ENCODE measurements around the gene HOXA7.

The HOXA7 gene

GRCh38 chr7:27111751-27112277 lies 44.7 kb downstream of the HOXA7 start:
- peaks cover 24% of the 10 kb centered on the region for H3K4me1 ChIP-seq (ENCODE audit: control insufficient read depth, insufficient read depth, low read length, poor library complexity, severe bottlenecking)
- H3K9me3 ChIP-seq (ENCODE audit: control insufficient read depth, low read length) = no peaks in the 10 kb centered on the region
- peak overlapping the region; percentile 39 for H3K27ac ChIP-seq (ENCODE audit: low read depth, low read length, severe bottlenecking)
- H3K36me3 ChIP-seq (ENCODE audit: control insufficient read depth, insufficient read depth, low read length) = no peaks in the 10 kb centered on the region
- no CpG with 5 or more reads among the region's 4 CpGs for WGBS, 2 experiments (ENCODE audit: insufficient coverage in 2 of 2)
- no peak overlapping the region for H3K4me3 ChIP-seq (ENCODE audit: extremely low read depth, insufficient read depth, low read length, poor library complexity, severe bottlenecking)

- no peaks in the 10 kb centered on the region for H3K9me3 ChIP-seq (ENCODE audit: control insufficient read depth, low read length)
- no peak overlapping the region for H3K4me3 ChIP-seq (ENCODE audit: extremely low read depth, insufficient read depth, low read length, poor library complexity, severe bottlenecking)
- H3K27ac ChIP-seq (ENCODE audit: low read depth, low read length, severe bottlenecking) = peak overlapping the region; percentile 65
- H3K36me3 ChIP-seq (ENCODE audit: control insufficient read depth, insufficient read depth, low read length) = no peaks in the 10 kb centered on the region
- peaks cover 24% of the 10 kb centered on the region for H3K4me1 ChIP-seq (ENCODE audit: control insufficient read depth, insufficient read depth, low read length, poor library complexity, severe bottlenecking)
- 6 to 7% methylated on average over 4 of the region's 6 CpGs for WGBS, 2 experiments (ENCODE audit: insufficient coverage in 2 of 2)
These were observed 45.3 kb downstream of the HOXA7 start for GRCh38 chr7:27111042-27111750.

GRCh38 chr7:27110186-27111031 lies 46.1 kb downstream of the HOXA7 start:
- Histone ChIP-seq H3K27ac (ENCODE audit: low read depth, low read length, severe bottlenecking) (peak overlapping the region; percentile 65), H3K4me1 (ENCODE audit: control insufficient read depth, insufficient read depth, low read length, poor library complexity, severe bottlenecking) (peaks cover 24% of the 10 kb centered on the region), H3K9me3 (ENCODE audit: control insufficient read depth, low read length) (no peaks in the 10 kb centered on the region), H3K4me3 (ENCODE audit: extremely low read depth, insufficient read depth, low read length, poor library complexity, severe bottlenecking) (no peak overlapping the region), H3K36me3 (ENCODE audit: control insufficient read depth, insufficient read depth, low read length) (no peaks in the 10 kb centered on the region)
- 4% methylated on average over 48 to 49 of the region's 66 CpGs for WGBS, 2 experiments (ENCODE audit: insufficient coverage in 2 of 2)

- 47 to 69% methylated on average over 3 to 4 of the region's 4 CpGs for WGBS, 2 experiments (ENCODE audit: insufficient coverage in 2 of 2)
- Histone ChIP-seq H3K27ac (ENCODE audit: low read depth, low read length, severe bottlenecking) (no peak overlapping the region), H3K4me3 (ENCODE audit: extremely low read depth, insufficient read depth, low read length, poor library complexity, severe bottlenecking) (no peak overlapping the region), H3K4me1 (ENCODE audit: control insufficient read depth, insufficient read depth, low read length, poor library complexity, severe bottlenecking) (peaks cover 19% of the 10 kb centered on the region), H3K9me3 (ENCODE audit: control insufficient read depth, low read length) (no peaks in the 10 kb centered on the region), H3K36me3 (ENCODE audit: control insufficient read depth, insufficient read depth, low read length) (no peaks in the 10 kb centered on the region)
These were observed 46.8 kb downstream of the HOXA7 start for GRCh38 chr7:27109466-27110185.

- H3K9me3 ChIP-seq (ENCODE audit: control insufficient read depth, low read length) = no peaks in the 10 kb centered on the region
- peak overlapping the region; percentile 37 for H3K27ac ChIP-seq (ENCODE audit: low read depth, low read length, severe bottlenecking)
- H3K4me1 ChIP-seq (ENCODE audit: control insufficient read depth, insufficient read depth, low read length, poor library complexity, severe bottlenecking) = peaks cover 15% of the 10 kb centered on the region
- WGBS, 2 experiments (ENCODE audit: insufficient coverage in 2 of 2) = 1 to 4% methylated on average over 26 to 36 of the region's 41 CpGs
- no peaks in the 10 kb centered on the region for H3K36me3 ChIP-seq (ENCODE audit: control insufficient read depth, insufficient read depth, low read length)
- H3K4me3 ChIP-seq (ENCODE audit: extremely low read depth, insufficient read depth, low read length, poor library complexity, severe bottlenecking) = peak overlapping the region; percentile 7
These were observed 47.9 kb downstream of the HOXA7 start for GRCh38 chr7:27108390-27109127.

GRCh38 chr7:27107391-27108381 lies 48.8 kb downstream of the HOXA7 start:
- Histone ChIP-seq H3K4me1 (ENCODE audit: control insufficient read depth, insufficient read depth, low read length, poor library complexity, severe bottlenecking) (peaks cover 15% of the 10 kb centered on the region), H3K4me3 (ENCODE audit: extremely low read depth, insufficient read depth, low read length, poor library complexity, severe bottlenecking) (peak overlapping the region; percentile 7), H3K36me3 (ENCODE audit: control insufficient read depth, insufficient read depth, low read length) (no peaks in the 10 kb centered on the region), H3K27ac (ENCODE audit: low read depth, low read length, severe bottlenecking) (peak overlapping the region; percentile 37), H3K9me3 (ENCODE audit: control insufficient read depth, low read length) (no peaks in the 10 kb centered on the region)
- 6 to 8% methylated on average over 18 to 24 of the region's 47 CpGs for WGBS, 2 experiments (ENCODE audit: insufficient coverage in 2 of 2)

GRCh38 chr7:27106901-27107240 lies 49.6 kb downstream of the HOXA7 start:
- Histone ChIP-seq H3K4me1 (ENCODE audit: control insufficient read depth, insufficient read depth, low read length, poor library complexity, severe bottlenecking) (peaks cover 15% of the 10 kb centered on the region), H3K27ac (ENCODE audit: low read depth, low read length, severe bottlenecking) (peak overlapping the region; percentile 80), H3K36me3 (ENCODE audit: control insufficient read depth, insufficient read depth, low read length) (no peaks in the 10 kb centered on the region), H3K4me3 (ENCODE audit: extremely low read depth, insufficient read depth, low read length, poor library complexity, severe bottlenecking) (peak overlapping the region; percentile 9), H3K9me3 (ENCODE audit: control insufficient read depth, low read length) (no peaks in the 10 kb centered on the region)
- WGBS, 2 experiments (ENCODE audit: insufficient coverage in 2 of 2) = 0 to 1% methylated on average over 2 to 12 of the region's 14 CpGs

GRCh38 chr7:27106181-27106900 lies 50.1 kb downstream of the HOXA7 start:
- H3K4me3 ChIP-seq (ENCODE audit: extremely low read depth, insufficient read depth, low read length, poor library complexity, severe bottlenecking) = peak overlapping the region; percentile 9
- peak overlapping the region; percentile 80 for H3K27ac ChIP-seq (ENCODE audit: low read depth, low read length, severe bottlenecking)
- WGBS, 2 experiments (ENCODE audit: insufficient coverage in 2 of 2) = 1% methylated on average over 41 of the region's 44 CpGs
- peaks cover 15% of the 10 kb centered on the region for H3K4me1 ChIP-seq (ENCODE audit: control insufficient read depth, insufficient read depth, low read length, poor library complexity, severe bottlenecking)
- no peaks in the 10 kb centered on the region for H3K36me3 ChIP-seq (ENCODE audit: control insufficient read depth, insufficient read depth, low read length)
- no peaks in the 10 kb centered on the region for H3K9me3 ChIP-seq (ENCODE audit: control insufficient read depth, low read length)

Data from mesodermal cell (in vitro differentiated cells).